Measurements from ENCODE around the gene MRPL46. TPM values are rescaled to one million over a fixed set of nuclear protein-coding genes. Genes with fewer than 3 reads are reported as not detected.

Gene MRPL46
- total RNA-seq, 1 donor from 2014 or later, result 19.3 TPM

DNA sequence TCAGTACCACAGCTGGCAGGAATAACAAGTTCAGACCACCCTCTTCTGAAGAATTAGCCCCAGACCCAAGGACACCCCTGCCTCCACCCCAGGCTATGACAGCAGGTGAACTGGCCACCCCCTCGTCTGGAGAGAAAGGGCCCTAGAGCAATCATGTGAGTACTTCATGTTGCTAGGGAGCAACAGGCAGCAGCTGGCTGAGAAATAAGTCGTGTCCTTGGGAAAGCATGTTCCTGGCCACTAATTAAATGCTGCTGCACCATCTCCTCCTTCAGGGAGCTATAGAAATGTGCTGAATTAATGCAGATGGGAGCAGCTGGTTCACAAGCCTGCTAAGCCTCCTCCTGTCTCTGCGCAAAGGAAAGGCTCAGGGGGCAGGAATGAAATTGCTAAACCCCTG, 31.8 kb upstream of the MRPL46 start:
- TF ChIP-seq, protein P1, sequence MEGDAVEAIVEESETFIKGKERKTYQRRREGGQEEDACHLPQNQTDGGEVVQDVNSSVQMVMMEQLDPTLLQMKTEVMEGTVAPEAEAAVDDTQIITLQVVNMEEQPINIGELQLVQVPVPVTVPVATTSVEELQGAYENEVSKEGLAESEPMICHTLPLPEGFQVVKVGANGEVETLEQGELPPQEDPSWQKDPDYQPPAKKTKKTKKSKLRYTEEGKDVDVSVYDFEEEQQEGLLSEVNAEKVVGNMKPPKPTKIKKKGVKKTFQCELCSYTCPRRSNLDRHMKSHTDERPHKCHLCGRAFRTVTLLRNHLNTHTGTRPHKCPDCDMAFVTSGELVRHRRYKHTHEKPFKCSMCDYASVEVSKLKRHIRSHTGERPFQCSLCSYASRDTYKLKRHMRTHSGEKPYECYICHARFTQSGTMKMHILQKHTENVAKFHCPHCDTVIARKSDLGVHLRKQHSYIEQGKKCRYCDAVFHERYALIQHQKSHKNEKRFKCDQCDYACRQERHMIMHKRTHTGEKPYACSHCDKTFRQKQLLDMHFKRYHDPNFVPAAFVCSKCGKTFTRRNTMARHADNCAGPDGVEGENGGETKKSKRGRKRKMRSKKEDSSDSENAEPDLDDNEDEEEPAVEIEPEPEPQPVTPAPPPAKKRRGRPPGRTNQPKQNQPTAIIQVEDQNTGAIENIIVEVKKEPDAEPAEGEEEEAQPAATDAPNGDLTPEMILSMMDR (IDR thresholded peaks at IDR 0.05; ENCODE audit: partially characterized antibody, unreplicated experiment), result no peak

DNA sequence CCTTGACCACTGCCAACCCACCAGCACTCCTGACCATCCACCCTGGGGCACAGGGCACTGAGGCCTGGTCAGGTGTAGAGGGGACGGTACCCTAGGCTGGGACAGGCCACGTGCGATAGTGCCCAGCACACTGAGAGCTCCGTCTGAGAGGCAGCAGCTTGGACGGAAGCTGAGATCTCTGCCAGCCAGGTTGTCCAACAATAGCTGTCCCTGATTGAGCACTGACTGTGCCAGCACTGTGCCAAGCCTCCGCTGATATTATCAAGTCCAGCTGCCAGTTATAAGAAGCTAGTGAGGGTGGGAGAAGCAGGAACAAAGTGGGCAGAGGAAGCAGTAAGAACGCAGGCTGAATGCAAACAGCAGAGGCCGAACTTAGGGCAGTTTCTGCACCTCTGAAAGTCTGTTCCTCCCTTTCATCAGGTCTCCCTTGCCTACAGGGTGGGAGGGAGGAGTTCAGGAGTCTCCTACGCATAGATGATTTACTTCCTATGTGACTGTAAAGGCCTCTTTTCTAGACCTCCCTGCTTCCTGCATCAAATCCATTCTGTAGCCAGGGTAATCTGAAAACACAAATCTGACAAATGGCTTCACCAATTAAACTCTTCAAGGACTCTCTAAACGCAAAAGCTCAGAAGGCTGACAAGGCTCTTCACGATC, 30.0 kb upstream of the MRPL46 start:
- DNase-seq, result no peak
- no peak overlapping the region for H3K4me3 Mint-ChIP-seq (ENCODE audit: unreplicated experiment)
- TF ChIP-seq, protein P1 (IDR thresholded peaks at IDR 0.05; ENCODE audit: partially characterized antibody, unreplicated experiment), result no peak
- peaks cover 22% of the 10 kb centered on the region for H3K27me3 Mint-ChIP-seq (ENCODE audit: unreplicated experiment)
- peaks cover 5% of the 10 kb centered on the region for H3K36me3 Mint-ChIP-seq (ENCODE audit: unreplicated experiment)
- peaks cover 12% of the 10 kb centered on the region for H3K9me3 Mint-ChIP-seq (ENCODE audit: unreplicated experiment)
- peaks cover 42% of the 10 kb centered on the region for H3K4me1 Mint-ChIP-seq (ENCODE audit: low read depth, unreplicated experiment)
- H3K27ac Mint-ChIP-seq (ENCODE audit: unreplicated experiment), result no peak overlapping the region

More for the DNA sequence above, 31.8 kb upstream of the MRPL46 start:
- Mint-ChIP-seq H3K27ac (ENCODE audit: unreplicated experiment) (peak overlapping the region; percentile 57), H3K4me1 (ENCODE audit: low read depth, unreplicated experiment) (peaks cover 37% of the 10 kb centered on the region), H3K27me3 (ENCODE audit: unreplicated experiment) (peaks cover 20% of the 10 kb centered on the region), H3K36me3 (ENCODE audit: unreplicated experiment) (peaks cover 5% of the 10 kb centered on the region), H3K9me3 (ENCODE audit: unreplicated experiment) (peaks cover 9% of the 10 kb centered on the region), H3K4me3 (ENCODE audit: unreplicated experiment) (peak overlapping the region; percentile 36)
- DNase-seq, result peak; percentile 50

DNA sequence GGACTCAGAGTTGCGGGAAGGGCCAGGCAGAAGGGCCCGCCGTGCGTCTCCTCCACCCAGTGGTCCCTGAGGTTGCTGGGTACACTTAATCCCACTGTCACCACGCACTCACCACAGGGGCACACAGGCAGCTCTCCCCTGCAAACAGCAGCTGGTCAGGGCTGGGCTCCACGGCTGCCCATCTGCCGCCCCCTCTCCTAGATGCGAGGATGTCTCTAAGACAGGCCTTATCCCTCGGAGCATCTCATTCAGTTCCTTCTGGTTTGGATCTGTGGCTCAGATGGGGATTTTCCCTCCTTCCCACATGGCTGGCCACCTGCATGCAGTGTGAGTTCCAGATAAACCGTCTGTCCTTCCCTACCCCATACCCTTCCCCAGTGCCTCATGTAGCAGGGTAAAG, 26.7 kb upstream of the MRPL46 start:
- Mint-ChIP-seq H3K9me3 (ENCODE audit: unreplicated experiment) (peaks cover 7% of the 10 kb centered on the region), H3K27ac (ENCODE audit: unreplicated experiment) (peak overlapping the region; percentile 77), H3K36me3 (ENCODE audit: unreplicated experiment) (peaks cover 5% of the 10 kb centered on the region), H3K27me3 (ENCODE audit: unreplicated experiment) (peaks cover 23% of the 10 kb centered on the region), H3K4me3 (ENCODE audit: unreplicated experiment) (peak overlapping the region; percentile 46), H3K4me1 (ENCODE audit: low read depth, unreplicated experiment) (peaks cover 30% of the 10 kb centered on the region)
- TF ChIP-seq, protein P1 (IDR thresholded peaks at IDR 0.05; ENCODE audit: partially characterized antibody, unreplicated experiment), result no peak
- peak; percentile 72 for DNase-seq

DNA sequence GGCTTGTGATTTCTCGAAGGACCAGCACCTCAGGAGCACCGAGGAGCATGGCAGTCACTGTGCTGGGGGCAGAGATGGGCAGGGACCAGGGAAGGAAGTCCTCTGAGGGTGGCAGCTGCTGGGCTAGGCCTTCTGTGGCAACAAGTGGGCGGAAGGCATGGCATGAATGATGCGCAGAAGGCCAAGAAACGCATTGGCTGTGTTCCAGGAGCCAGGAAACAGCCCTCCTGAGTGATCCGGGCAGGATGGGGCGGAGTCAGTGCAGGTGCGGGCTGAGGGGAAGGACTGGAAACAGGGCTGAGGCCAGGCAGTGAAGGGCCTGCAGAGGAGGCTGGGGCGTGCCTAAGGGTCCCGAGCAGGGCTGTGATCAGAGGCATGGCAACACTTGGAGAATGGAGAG, 24.0 kb upstream of the MRPL46 start:
- TF ChIP-seq, protein P1 (IDR thresholded peaks at IDR 0.05; ENCODE audit: partially characterized antibody, unreplicated experiment), result no peak
- Mint-ChIP-seq H3K27ac (ENCODE audit: unreplicated experiment) (no peak overlapping the region), H3K4me3 (ENCODE audit: unreplicated experiment) (no peak overlapping the region), H3K4me1 (ENCODE audit: low read depth, unreplicated experiment) (peaks cover 12% of the 10 kb centered on the region), H3K27me3 (ENCODE audit: unreplicated experiment) (peaks cover 11% of the 10 kb centered on the region), H3K36me3 (ENCODE audit: unreplicated experiment) (no peaks in the 10 kb centered on the region), H3K9me3 (ENCODE audit: unreplicated experiment) (peaks cover 4% of the 10 kb centered on the region)
- no peak for DNase-seq

DNA sequence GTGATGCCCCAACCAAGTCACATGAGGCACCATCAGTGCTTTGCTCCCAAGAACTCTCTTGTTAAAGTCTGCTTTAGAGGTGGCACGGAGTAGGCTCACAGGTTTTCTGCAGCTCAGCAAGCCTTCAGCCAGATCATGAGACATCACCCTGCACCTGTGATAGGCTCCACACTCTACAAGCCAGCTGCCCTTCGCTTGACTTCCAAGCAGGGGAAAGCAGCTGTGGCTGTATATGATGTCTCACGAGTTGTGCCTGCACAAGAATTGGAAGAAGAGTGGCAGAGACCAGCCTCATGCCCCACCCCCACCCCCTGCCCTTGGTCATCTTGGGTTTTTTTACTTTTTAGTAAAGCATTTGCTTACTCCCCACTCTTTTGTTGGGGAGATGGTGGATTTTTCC, 22.8 kb upstream of the MRPL46 start:
- H3K27me3 Mint-ChIP-seq (ENCODE audit: unreplicated experiment), result peaks cover 8% of the 10 kb centered on the region
- H3K36me3 Mint-ChIP-seq (ENCODE audit: unreplicated experiment), result no peaks in the 10 kb centered on the region
- no peak overlapping the region for H3K27ac Mint-ChIP-seq (ENCODE audit: unreplicated experiment)
- DNase-seq, result no peak
- TF ChIP-seq, protein P1 (IDR thresholded peaks at IDR 0.05; ENCODE audit: partially characterized antibody, unreplicated experiment), result no peak
- no peak overlapping the region for H3K4me3 Mint-ChIP-seq (ENCODE audit: unreplicated experiment)
- peaks cover 11% of the 10 kb centered on the region for H3K4me1 Mint-ChIP-seq (ENCODE audit: low read depth, unreplicated experiment)
- H3K9me3 Mint-ChIP-seq (ENCODE audit: unreplicated experiment), result peaks cover 7% of the 10 kb centered on the region

Measured in glutamatergic neuron (in vitro differentiated cells).